ENCODE results near the gene DUSP6. TPM values are rescaled to one million over a fixed set of nuclear protein-coding genes. Genes with fewer than 3 reads are reported as not detected.

DUSP6 gene
- total and polyA plus RNA-seq, 2 of the 13 experiments (the other 11 are each of a cell fraction or from before 2014, with no cell fraction given), result 40.9 to 161 TPM

GRCh38 chr12:89391726-89392336, 39.5 kb upstream of the DUSP6 start (continued):
- no peak for TF ChIP-seq UBTF (CRISPR knock-in tag; IDR thresholded peaks at IDR 0.05)
- TF ChIP-seq RBM22 (optimal IDR thresholded peaks at IDR 0.05; ENCODE audit: low read length), result no peak
- no peak for TF ChIP-seq ZNF674 (CRISPR knock-in tag; IDR thresholded peaks at IDR 0.05; ENCODE audit: low read depth)
- TF ChIP-seq MLLT10 (CRISPR knock-in tag; IDR thresholded peaks at IDR 0.05), result no peak
- no peak for TF ChIP-seq ZBTB1 (CRISPR knock-in tag; IDR thresholded peaks at IDR 0.05; ENCODE audit: borderline replicate concordance)
- TF ChIP-seq POGZ (CRISPR knock-in tag; IDR thresholded peaks at IDR 0.05), result peak; percentile 47; the same call in 1 of the 2 replicates
- TF ChIP-seq SOX6 (IDR thresholded peaks at IDR 0.05), result no peak
- peak; percentile 91 for TF ChIP-seq SOX6 (CRISPR knock-in tag; IDR thresholded peaks at IDR 0.05)
- no peak for TF ChIP-seq MZF1 (CRISPR knock-in tag; IDR thresholded peaks at IDR 0.05; ENCODE audit: borderline replicate concordance)
- no peak for TF ChIP-seq ZNF282 (IDR thresholded peaks at IDR 0.05; ENCODE audit: partially characterized antibody)
- TF ChIP-seq ZNF407 (CRISPR knock-in tag; IDR thresholded peaks at IDR 0.05; ENCODE audit: not compliant biosample characterization), result no peak
- TF ChIP-seq RNF2 (conservative IDR thresholded peaks at IDR 0.05; ENCODE audit: low read depth), result no peak
- peak; percentile 28; the same call in 1 of the 2 replicates for TF ChIP-seq GATA4 (IDR thresholded peaks at IDR 0.05; ENCODE audit: borderline replicate concordance, low read depth)
- no peak for TF ChIP-seq GTF2F1 (IDR thresholded peaks at IDR 0.05; ENCODE audit: low read length)
- TF ChIP-seq ZSCAN31 (CRISPR knock-in tag; IDR thresholded peaks at IDR 0.05; ENCODE audit: low read depth), result no peak
- TF ChIP-seq RAD51 (IDR thresholded peaks at IDR 0.05; ENCODE audit: borderline replicate concordance), result no peak
- TF ChIP-seq KDM1A (CRISPR knock-in tag; IDR thresholded peaks at IDR 0.05), result 0 out of 2 replicates have a peak, but pooled peaks have one; percentile 20
